Stomach (tissue), 9 donors: ENCODE measurements around the gene TFF3. TPM values are rescaled to one million over a fixed set of nuclear protein-coding genes. Genes with fewer than 3 reads are reported as not detected.

Experiments used
- DNase-seq, 2 donors: peaks; one replicate each; pipeline versions ENCODE4 v3.0.0 to v3.0.0-alpha.2; 2013 to 2019
- H3K27ac ChIP-seq, 5 donors: fragments of 200-600 bp in 4 of 5; sonication (generic) in 4 of 5; one replicate each; pipeline ENCODE4 v1.5.1; 2013 to 2019; ENCODE audit warnings: mild to moderate bottlenecking in 1 of 5, moderate library complexity in 1 of 5
- H3K27me3 ChIP-seq, 3 donors: fragments of 200-600 bp; sonication (generic); one replicate each; pipeline ENCODE4 v1.5.1; 2017 to 2019; ENCODE audit warnings: mixed run types in 1 of 3
- H3K36me3 ChIP-seq, 4 donors: fragments of 200-600 bp; sonication (generic); 1 replicate in 3 of 4; 2 replicates in 1 of 4; pipeline ENCODE4 v1.5.1; 2016 to 2019
- H3K4me1 ChIP-seq, 4 donors: fragments of 200-600 bp; sonication (generic); one replicate each; pipeline ENCODE4 v1.5.1; 2016 to 2019
- H3K4me3 ChIP-seq, 4 donors: fragments of 200-600 bp; sonication (generic) in 3 of 4; one replicate each; pipeline ENCODE4 v1.5.1; 2016 to 2019; ENCODE audit warnings: mild to moderate bottlenecking in 1 of 4
- H3K9me3 ChIP-seq, 4 donors: fragments of 200-600 bp; sonication (generic); one replicate each; pipeline ENCODE4 v1.5.1; 2016 to 2019
- EP300 ChIP-seq: sonication (generic); formaldehyde crosslinking; IDR thresholded peaks from one replicate; pipeline ENCODE4 v1.6.1; 2017; ENCODE audit warnings: antibody characterized with exemption
- POLR2A ChIP-seq, 4 donors: fragments of 450-650 bp; IDR thresholded peaks; one replicate each; pipeline ENCODE4 v1.6.1; 2016; ENCODE audit warnings: antibody characterized with exemption in 4 of 4, control low read depth in 2 of 4, mild to moderate bottlenecking in 1 of 4, moderate library complexity in 1 of 4
- POLR2AphosphoS5 ChIP-seq, 3 donors: sonication (generic); formaldehyde crosslinking; IDR thresholded peaks; one replicate each; pipeline ENCODE4 v1.6.1; 2016; ENCODE audit warnings: antibody characterized with exemption in 3 of 3
- WGBS, 5 donors: extraction: QIAGEN DNeasy Blood & Tissue Kit in 3 of 5; methylation state at CpG; one replicate each; pipeline versions ENCODE4 v1.1.5 to v1.1.7; 2013 to 2018; 5-methylcytosine and 5-hydroxymethylcytosine counted together
- intact Hi-C: fragments of 100-400 bp; cut with DNase I; formaldehyde crosslinking; loops from one replicate; pipeline ENCODE4 v1.15.1; 2023; ENCODE audit warnings: low total_unique reads
- polyA plus RNA-seq, 3 donors: library from polyadenylated mRNA; stranded (reverse); fragments of 200-250 nt; gene quantifications; one replicate each; pipeline ENCODE4 v1.2.3, GENCODE V29; 2013
- total RNA-seq, 5 donors: library from RNA; depleted of rRNA; stranded (reverse); fragments of >200 nt; gene quantifications; one replicate each; pipeline versions ENCODE4 v1.1.0 to v1.2.3, GENCODE V29; 2014 to 2016
- TF ChIP-seq, protein P1 (sequence below), 7 experiments: fragments of 450-650 bp in 4 of 7; fragments of 200-600 bp in 3 of 7; sonication (generic) in 3 of 7; IDR thresholded peaks; one replicate each; pipeline ENCODE4 v1.5.1; 2016 to 2019; ENCODE audit warnings: antibody characterized with exemption in 7 of 7, control low read depth in 2 of 7, mild to moderate bottlenecking in 1 of 7
- donor health status: healthy with polysubstance abuse.
- donor health status: Bipolar disorder and iron deficiency.
- donor health status: healthy.

Gene TFF3
- total and polyA plus RNA-seq, 8 donors = 2.0 to 488 (median 27.3) TPM

DNA sequence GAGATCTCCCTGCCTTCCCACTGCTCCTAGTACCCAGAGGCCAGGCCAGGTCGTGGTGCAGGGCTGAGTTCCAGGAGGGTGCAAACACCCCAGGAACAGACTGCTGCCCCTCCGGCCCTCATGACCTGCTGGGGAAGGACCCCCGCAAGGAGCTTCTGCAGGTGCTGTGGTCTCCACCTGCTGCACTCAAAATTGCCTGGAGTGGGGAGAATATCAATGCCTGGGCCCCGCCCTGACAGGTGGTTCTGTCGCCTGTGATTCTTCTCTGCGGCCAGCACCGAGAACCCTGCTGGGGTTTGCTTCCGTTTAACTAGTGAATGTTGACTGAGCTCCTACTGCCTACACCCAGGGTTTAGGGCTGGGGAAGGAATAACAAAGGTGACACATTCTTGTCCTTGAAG is 2.1 kb upstream of the TFF3 start:
- 62 to 72% (median 67%) methylated on average over 6 to 8 of the region's 8 CpGs for WGBS, 5 donors
- TF ChIP-seq POLR2A (IDR thresholded peaks at IDR 0.05) (no peak), POLR2AphosphoS5 (IDR thresholded peaks at IDR 0.05) (no peak), EP300 (no peak)
- TF ChIP-seq, protein P1, sequence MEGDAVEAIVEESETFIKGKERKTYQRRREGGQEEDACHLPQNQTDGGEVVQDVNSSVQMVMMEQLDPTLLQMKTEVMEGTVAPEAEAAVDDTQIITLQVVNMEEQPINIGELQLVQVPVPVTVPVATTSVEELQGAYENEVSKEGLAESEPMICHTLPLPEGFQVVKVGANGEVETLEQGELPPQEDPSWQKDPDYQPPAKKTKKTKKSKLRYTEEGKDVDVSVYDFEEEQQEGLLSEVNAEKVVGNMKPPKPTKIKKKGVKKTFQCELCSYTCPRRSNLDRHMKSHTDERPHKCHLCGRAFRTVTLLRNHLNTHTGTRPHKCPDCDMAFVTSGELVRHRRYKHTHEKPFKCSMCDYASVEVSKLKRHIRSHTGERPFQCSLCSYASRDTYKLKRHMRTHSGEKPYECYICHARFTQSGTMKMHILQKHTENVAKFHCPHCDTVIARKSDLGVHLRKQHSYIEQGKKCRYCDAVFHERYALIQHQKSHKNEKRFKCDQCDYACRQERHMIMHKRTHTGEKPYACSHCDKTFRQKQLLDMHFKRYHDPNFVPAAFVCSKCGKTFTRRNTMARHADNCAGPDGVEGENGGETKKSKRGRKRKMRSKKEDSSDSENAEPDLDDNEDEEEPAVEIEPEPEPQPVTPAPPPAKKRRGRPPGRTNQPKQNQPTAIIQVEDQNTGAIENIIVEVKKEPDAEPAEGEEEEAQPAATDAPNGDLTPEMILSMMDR (IDR thresholded peaks at IDR 0.05) = no peak

DNA sequence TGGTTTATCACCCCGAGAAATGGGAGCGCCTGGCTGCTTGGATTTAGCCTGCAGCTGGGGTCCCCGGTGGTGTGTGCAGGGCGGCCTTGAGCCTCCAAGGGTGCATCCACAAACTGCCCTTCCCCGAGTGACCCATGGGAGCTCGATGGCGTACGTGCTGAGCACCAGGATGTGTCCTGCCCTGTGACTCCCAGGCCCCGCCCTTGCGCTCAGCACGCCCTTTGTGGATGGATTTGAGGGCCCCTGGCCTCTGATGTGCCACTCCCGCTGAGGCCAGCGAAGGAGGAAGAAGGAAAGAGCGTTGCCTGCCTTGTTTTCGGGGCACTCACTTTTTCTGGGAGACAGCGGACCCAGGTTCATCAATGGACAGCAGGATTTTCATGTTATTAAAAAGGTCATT is 1.7 kb upstream of the TFF3 start:
- H3K36me3 ChIP-seq = no peaks in the 10 kb centered on the region
- TF ChIP-seq POLR2A (IDR thresholded peaks at IDR 0.05) (no peak), POLR2AphosphoS5 (IDR thresholded peaks at IDR 0.05) (no peak), EP300 (no peak)
- TF ChIP-seq, protein P1 (IDR thresholded peaks at IDR 0.05) = no peak
- H3K27me3 ChIP-seq = peaks cover 0 to 41% (median 0%) of the 10 kb centered on the region in 3 donors
- no peak overlapping the region for H3K27ac ChIP-seq
- H3K4me3 ChIP-seq = no peak overlapping the region
- DNase-seq = peak in 1 of 2 donors; percentile 90
- 75 to 97% (median 78%) methylated on average over 11 to 16 of the region's 16 CpGs for WGBS, 5 donors
- H3K4me1 ChIP-seq = peaks cover 9 to 33% (median 24%) of the 10 kb centered on the region in 4 donors
- intact Hi-C loops = no loop called here
- no peaks in the 10 kb centered on the region for H3K9me3 ChIP-seq

More for the DNA sequence above, 2.1 kb upstream of the TFF3 start:
- Histone ChIP-seq H3K36me3 (no peaks in the 10 kb centered on the region), H3K4me1 (peaks cover 9 to 33% (median 24%) of the 10 kb centered on the region in 4 donors), H3K27me3 (peaks cover 0 to 37% (median 0%) of the 10 kb centered on the region in 3 donors), H3K9me3 (no peaks in the 10 kb centered on the region), H3K4me3 (no peak overlapping the region), H3K27ac (no peak overlapping the region)
- intact Hi-C loops = no loop called here
- peak in 1 of 2 donors; percentile 64 for DNase-seq

- H3K27me3 ChIP-seq = peaks cover 0 to 35% (median 0%) of the 10 kb centered on the region in 3 donors
- H3K36me3 ChIP-seq = no peaks in the 10 kb centered on the region
- peaks cover 13 to 38% (median 31%) of the 10 kb centered on the region in 4 donors for H3K4me1 ChIP-seq
- no peak overlapping the region for H3K4me3 ChIP-seq
- no peak for TF ChIP-seq POLR2AphosphoS5 (IDR thresholded peaks at IDR 0.05)
- TF ChIP-seq EP300 = no peak
- TF ChIP-seq POLR2A (IDR thresholded peaks at IDR 0.05) = no peak
- TF ChIP-seq, protein P1 (IDR thresholded peaks at IDR 0.05) = no peak
- WGBS, 5 donors = 59 to 69% (median 67%) methylated on average over 6 of the region's 6 CpGs
- intact Hi-C loops = no loop called here
- H3K27ac ChIP-seq = no peak overlapping the region
- peak in 1 of 2 donors; percentile 65 for DNase-seq
- H3K9me3 ChIP-seq = no peaks in the 10 kb centered on the region
Measured at GRCh38 chr21:42314616-42315295, 453 bp downstream of the TFF3 start.

DNA sequence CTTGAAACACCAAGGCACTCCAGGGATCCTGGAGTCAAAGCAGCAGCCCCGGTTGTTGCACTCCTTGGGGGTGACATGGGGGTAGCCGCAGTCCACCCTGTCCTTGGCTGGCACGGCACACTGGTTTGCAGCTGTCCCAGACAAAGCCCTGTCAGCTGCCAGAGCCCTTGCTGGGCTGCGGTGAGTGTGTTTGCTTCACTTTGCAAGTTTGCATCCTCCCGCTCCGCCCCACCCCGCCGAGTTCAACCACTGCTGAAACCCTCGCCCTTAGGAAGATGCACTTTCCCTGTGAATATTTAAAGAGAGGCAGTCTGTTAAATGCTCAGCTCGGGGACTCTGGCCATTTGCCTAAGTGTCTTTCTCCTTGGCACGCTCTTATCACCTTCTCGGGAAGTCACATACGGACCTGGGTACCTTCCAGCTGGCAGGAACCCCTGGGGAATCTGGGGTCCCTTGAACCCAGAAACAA is 1.7 kb downstream of the TFF3 start:
- Histone ChIP-seq H3K4me3 (no peak overlapping the region), H3K27ac (no peak overlapping the region), H3K36me3 (no peaks in the 10 kb centered on the region), H3K4me1 (peaks cover 17 to 44% (median 36%) of the 10 kb centered on the region in 4 donors), H3K9me3 (no peaks in the 10 kb centered on the region), H3K27me3 (peaks cover 0 to 42% (median 3%) of the 10 kb centered on the region in 3 donors)
- DNase-seq = peak; percentile 53 to 64
- WGBS, 5 donors = 22 to 49% (median 24%) methylated on average over 13 of the region's 13 CpGs
- intact Hi-C loops = no loop called here
- TF ChIP-seq POLR2AphosphoS5 (IDR thresholded peaks at IDR 0.05) (no peak), EP300 (no peak), POLR2A (IDR thresholded peaks at IDR 0.05) (no peak)
- TF ChIP-seq, protein P1 (IDR thresholded peaks at IDR 0.05) = no peak
